Pons (tissue), 1 donor: ENCODE data around the gene NECTIN1.
"Not testable (repeated sequence)": the region's sequence is repeated elsewhere in the genome, so short reads cannot be mapped to it uniquely, and the experiment has no call there.

Experiments used
- DNase-seq: peaks from one replicate; pipeline ENCODE4 v3.0.0-alpha.2; 2016; ENCODE audit warnings: low spot score

Gene NECTIN1

GRCh38 chr11:119616586-119617339 lies 112.2 kb downstream of the NECTIN1 start:
- DNase-seq = no peak

- no peak for DNase-seq
These were observed 113.2 kb downstream of the NECTIN1 start for GRCh38 chr11:119615882-119616196.

- peak; percentile 91 for DNase-seq
These were observed 113.8 kb downstream of the NECTIN1 start for GRCh38 chr11:119615003-119615881.

- no peak for DNase-seq
These were observed 114.6 kb downstream of the NECTIN1 start for GRCh38 chr11:119614222-119615002.

- DNase-seq = no peak
These were observed 116.2 kb downstream of the NECTIN1 start for GRCh38 chr11:119612814-119613213.

- DNase-seq = no peak
These were observed 118.1 kb downstream of the NECTIN1 start for GRCh38 chr11:119610836-119611426.

- DNase-seq = no peak
These were observed 120.2 kb downstream of the NECTIN1 start for GRCh38 chr11:119608781-119609180.

GRCh38 chr11:119608201-119608600 lies 120.8 kb downstream of the NECTIN1 start:
- DNase-seq = peak; percentile 92

- peak; percentile 96 for DNase-seq
These were observed 121.3 kb downstream of the NECTIN1 start for GRCh38 chr11:119607726-119608125.

GRCh38 chr11:119605137-119605665 lies 123.8 kb downstream of the NECTIN1 start:
- no peak for DNase-seq

GRCh38 chr11:119602745-119603373 lies 126.1 kb downstream of the NECTIN1 start:
- no peak for DNase-seq

- no peak for DNase-seq
These were observed 129.0 kb downstream of the NECTIN1 start for GRCh38 chr11:119599864-119600541.

- not testable (repeated sequence) for DNase-seq
These were observed 133.1 kb downstream of the NECTIN1 start for GRCh38 chr11:119595941-119596340.

GRCh38 chr11:119594639-119595249 lies 134.3 kb downstream of the NECTIN1 start:
- DNase-seq = no peak

- DNase-seq = no peak
These were observed 135.7 kb downstream of the NECTIN1 start for GRCh38 chr11:119593346-119593745.

- DNase-seq = no peak
These were observed 136.4 kb downstream of the NECTIN1 start for GRCh38 chr11:119592642-119593041.

GRCh38 chr11:119591836-119592310 lies 137.1 kb downstream of the NECTIN1 start:
- DNase-seq = no peak

- no peak for DNase-seq
These were observed 138.2 kb downstream of the NECTIN1 start for GRCh38 chr11:119590651-119591351.

- DNase-seq = peak; percentile 86
These were observed 140.0 kb downstream of the NECTIN1 start for GRCh38 chr11:119589001-119589400.
